Coronary artery (tissue), 2 donors: ENCODE measurements around the gene PDCD1.

ENCODE experiments used
- DNase-seq: peaks from one replicate; pipeline ENCODE4 v3.0.0-alpha.2; 2017; ENCODE audit warnings: low spot score
- H3K27ac ChIP-seq, 2 donors: fragments of 200-600 bp; sonication (generic); one replicate each; pipeline ENCODE4 v1.5.1; 2016 to 2019
- H3K4me3 ChIP-seq: fragments of 200-600 bp; sonication (generic); 2 replicates; pipeline ENCODE4 v1.5.1; 2016; ENCODE audit warnings: mild to moderate bottlenecking, moderate library complexity
- TF ChIP-seq, protein P1 (sequence below): fragments of 200-600 bp; sonication (generic); IDR thresholded peaks from one replicate; pipeline ENCODE4 v1.5.1; 2019; ENCODE audit warnings: antibody characterized with exemption

The PDCD1 gene

DNA sequence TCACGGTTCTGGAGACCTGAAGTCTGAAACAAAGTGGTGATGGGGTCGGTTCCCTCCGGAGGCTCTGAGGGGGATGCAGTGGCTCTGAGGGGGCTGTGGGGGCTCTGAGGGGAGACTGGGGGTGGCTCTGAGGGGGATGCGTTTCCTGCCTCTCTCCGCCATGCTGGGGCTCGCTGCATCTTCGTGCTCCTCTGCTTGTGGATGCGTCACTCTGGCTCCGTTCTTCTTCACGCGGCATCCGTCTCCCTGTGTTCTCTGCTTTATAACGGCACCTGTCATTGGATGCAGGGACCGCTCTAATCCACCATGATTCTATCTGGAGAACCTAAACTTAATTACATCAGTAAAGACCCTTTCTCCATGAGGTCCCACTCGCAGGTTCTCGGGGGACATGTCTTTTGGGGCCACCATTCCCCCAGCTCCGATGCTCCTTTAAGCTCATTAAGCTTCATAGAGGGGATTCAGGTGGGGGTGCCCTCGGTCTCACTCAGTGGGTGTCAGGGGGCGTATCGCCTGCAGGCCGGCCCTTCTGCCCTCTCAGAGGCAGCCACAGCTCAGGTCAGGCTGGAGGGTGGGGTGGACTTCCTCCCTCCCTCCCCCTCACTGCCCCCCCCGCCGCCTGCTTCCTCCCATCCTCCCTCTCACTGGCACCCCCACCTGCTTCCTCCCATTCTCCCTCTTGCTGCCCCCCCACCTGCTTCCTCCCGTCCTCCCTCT lies 29.3 kb upstream of the PDCD1 start:
- TF ChIP-seq, protein P1, sequence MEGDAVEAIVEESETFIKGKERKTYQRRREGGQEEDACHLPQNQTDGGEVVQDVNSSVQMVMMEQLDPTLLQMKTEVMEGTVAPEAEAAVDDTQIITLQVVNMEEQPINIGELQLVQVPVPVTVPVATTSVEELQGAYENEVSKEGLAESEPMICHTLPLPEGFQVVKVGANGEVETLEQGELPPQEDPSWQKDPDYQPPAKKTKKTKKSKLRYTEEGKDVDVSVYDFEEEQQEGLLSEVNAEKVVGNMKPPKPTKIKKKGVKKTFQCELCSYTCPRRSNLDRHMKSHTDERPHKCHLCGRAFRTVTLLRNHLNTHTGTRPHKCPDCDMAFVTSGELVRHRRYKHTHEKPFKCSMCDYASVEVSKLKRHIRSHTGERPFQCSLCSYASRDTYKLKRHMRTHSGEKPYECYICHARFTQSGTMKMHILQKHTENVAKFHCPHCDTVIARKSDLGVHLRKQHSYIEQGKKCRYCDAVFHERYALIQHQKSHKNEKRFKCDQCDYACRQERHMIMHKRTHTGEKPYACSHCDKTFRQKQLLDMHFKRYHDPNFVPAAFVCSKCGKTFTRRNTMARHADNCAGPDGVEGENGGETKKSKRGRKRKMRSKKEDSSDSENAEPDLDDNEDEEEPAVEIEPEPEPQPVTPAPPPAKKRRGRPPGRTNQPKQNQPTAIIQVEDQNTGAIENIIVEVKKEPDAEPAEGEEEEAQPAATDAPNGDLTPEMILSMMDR = no peak
- no peak overlapping the region for H3K4me3 ChIP-seq
- H3K27ac ChIP-seq = no peak overlapping the region
- no peak for DNase-seq

DNA sequence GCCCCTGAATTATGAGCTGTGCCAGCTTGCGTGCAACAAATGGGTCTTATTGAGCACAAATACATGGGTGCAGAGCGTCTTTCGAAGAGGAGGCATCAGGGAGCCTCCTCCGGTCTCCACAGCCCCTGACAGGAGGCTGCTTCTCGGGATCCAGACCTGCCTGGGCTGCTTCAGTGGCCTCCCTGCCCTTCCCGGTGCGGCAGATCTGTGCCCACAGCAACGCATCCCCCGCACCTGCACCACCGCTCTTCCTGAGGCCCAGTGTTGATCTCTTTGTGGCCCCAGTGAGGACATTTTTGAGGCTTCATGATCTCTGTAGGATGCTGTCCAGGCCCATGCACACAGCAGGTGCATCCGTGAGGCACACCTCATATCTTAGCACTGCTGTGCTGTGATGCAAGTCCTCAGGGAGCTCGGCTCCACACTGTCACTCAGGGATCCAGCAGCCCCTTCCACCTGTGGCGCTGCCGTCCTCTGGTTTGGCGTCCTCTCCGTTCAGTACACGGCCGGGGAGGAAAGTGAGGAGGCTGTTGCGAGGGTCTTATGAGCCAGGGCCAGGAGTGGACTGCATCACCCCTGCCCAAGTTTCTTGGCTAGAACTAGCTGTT lies 28.2 kb upstream of the PDCD1 start:
- no peak overlapping the region for H3K4me3 ChIP-seq
- TF ChIP-seq, protein P1 = no peak
- no peak for DNase-seq
- no peak overlapping the region for H3K27ac ChIP-seq

DNA sequence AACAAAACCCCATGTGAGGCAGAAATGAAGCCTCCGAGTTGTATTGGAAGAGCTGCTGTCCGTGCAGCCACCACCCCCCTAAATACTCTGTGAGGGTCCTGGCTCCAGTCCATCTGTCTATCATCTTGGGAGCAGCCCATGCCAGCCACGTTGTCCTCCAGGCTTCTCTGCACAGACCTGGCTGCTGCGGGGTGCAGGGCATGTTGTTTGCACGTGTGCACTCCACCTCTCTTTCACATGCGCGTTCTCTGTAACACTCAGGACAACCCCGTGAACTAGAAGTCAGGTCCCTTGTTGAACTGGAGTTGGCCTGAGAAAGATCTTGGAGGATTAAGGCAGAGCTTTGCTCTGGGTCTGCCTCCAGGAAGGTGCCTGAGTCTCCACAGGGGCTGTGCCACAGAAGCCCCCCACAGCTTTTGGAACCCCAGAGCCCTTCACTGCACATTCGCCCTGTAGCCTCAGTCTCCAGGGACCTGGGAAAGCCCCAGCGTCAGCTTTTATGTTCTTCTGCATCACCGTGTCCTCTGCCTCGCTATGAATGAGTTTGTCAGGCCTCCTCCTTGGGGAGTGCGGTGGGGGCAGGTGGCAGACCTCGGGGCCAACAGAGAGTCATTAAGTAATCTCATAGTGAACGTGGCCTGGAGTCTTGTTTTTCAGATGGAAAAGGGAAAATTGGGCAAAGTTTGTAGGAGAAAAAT lies 27.4 kb upstream of the PDCD1 start:
- DNase-seq = no peak
- TF ChIP-seq, protein P1 = no peak
- Histone ChIP-seq H3K27ac (no peak overlapping the region), H3K4me3 (no peak overlapping the region)

DNA sequence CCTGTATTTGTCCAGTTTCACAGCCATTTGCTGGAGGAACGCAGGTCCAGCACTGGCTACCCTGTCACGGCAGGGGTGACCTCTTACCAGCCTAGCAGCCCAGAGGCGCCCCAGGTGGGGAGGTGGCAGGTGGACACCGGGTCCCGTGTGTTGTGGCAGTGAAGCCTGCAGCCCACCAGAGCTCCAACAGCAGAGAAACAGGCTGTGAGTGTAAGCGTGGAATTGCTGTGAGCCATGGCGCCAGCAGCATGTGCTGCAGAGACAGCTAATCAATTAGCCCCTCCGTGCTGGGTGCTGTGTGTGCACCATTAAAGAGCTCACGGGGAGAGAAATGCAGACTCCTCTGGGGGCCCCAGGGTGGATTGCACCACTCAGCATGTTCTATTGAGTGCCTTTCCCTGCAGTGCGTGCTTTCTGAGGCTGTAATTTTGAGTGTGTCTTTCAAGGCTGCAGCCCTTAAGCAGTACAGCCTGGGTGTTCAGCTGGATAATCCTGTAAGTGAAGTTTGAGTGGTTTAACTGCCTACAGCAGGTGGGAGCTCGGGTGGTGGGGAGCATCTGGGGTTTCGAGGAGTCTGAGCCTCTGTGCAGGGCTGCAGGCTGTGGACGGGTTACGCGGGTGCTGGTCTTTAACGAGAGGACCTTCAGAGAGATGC lies 26.7 kb upstream of the PDCD1 start:
- no peak overlapping the region for H3K4me3 ChIP-seq
- DNase-seq = no peak
- H3K27ac ChIP-seq = no peak overlapping the region
- TF ChIP-seq, protein P1 = no peak

DNA sequence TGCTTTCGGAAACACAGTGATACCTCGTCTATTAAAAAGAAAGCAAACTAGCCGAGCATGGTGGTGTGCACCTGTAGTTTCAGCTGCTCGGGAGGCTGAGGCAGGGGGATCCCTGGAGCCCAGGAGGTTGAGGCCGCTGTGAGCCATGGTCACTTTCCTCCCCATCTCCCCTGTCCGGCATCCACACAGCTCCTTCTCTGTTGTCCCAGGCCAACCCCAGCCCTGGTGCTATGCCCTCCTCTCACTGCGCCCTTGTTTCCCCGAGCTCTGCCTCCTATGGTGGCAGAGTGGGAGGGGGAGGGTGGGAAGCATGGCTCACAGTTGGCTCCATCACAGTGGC lies 26.2 kb upstream of the PDCD1 start:
- DNase-seq = no peak
- Histone ChIP-seq H3K27ac (no peak overlapping the region), H3K4me3 (no peak overlapping the region)
- TF ChIP-seq, protein P1 = no peak

DNA sequence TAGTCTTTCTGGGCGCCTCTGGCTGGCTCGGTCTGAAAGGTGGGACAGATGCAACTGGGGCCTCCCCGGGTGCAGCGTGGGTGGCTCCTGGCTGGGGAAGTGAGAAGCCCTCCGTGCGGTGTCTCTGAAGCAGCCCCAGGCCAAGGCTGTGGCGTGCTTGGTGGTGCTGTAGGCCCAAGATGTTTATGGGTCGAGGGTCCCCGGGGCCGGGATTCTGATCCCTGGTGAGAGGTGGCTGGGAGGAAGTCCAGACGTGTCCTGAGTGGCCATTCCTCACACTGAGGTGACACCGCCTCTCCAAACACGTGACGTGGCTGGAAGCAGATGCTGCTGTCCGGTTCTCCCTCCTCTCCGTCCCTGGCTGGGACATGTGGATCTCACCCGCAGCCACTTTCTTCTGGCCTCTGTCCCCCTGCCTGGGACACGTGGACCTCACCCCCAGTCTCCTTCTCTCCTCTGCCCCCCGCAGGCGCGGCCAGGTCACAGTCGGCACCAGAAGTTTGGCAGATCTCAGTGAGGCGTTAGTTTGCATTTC lies 23.5 kb upstream of the PDCD1 start:
- Histone ChIP-seq H3K27ac (peak overlapping the region in 1 of 2 donors; percentile 77), H3K4me3 (peak overlapping the region; percentile 73)
- no peak for DNase-seq
- TF ChIP-seq, protein P1 = no peak
